Measurements from ENCODE around the gene RHOXF2. TPM values are rescaled to one million over a fixed set of nuclear protein-coding genes. Genes with fewer than 3 reads are reported as not detected.
"Not testable (repeated sequence)": the region's sequence is repeated elsewhere in the genome, so short reads cannot be mapped to it uniquely, and the experiment has no call there.

RHOXF2 gene
- total RNA-seq, result not detected

DNA sequence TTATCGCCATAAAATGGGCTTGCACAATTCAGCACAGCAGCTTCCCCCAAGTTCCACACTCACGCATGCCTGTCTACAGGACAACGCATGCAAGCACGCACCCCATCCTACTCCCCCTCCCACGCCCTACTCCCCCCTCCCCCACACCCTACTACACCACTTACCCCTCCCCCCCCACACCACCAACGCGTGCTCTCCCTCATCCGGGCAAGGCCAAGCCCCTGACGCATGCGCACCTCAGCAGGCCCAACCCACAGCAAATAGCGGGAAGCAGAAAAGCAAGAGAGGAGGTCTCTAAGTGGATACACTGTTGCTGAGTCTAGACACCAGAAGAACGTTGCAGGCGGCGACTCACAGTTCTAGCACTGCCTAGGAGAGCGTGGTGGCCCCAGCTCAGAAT is at the start of gene RHOXF2:
RHOXF2 (plus strand) TSS at position 301 of the 400 bp plus-strand sequence. CDS start 138 bp downstream, outside the sequence.
- H3K4me1 ChIP-seq (ENCODE audit: control insufficient read depth in 1 of 2, low read depth in 2 of 2); H3K9me3 ChIP-seq; H3K27ac ChIP-seq; H3K4me3 ChIP-seq; H3K27me3 ChIP-seq (replicated peaks; ENCODE audit: insufficient read depth); DNase-seq (ENCODE audit: low spot score); ATAC-seq (ENCODE audit: insufficient number of reproducible peaks, low FRiP score, low read depth); H3K36me3 ChIP-seq: not testable (repeated sequence)

DNA sequence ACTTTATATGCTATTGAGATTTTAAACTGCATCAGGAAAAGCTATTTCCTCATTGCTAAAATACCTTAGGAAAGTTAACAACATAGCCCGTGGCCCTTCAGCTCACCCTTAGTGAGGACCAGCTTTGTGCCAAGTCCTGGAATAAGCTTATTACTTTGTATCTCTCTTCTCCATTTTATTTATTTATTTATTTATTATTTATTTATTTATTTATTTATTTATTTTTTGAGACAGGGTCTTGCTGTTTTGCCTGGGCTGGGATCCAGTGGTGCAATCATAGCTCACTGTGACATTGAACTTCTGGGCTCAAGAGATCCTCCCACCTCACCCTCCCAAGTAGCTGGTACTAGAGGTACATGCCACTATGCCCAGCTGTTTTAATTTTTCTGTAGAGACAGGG is 49.0 kb upstream of the RHOXF2 start:
- no peak for DNase-seq (ENCODE audit: low spot score)
- Histone ChIP-seq H3K4me1 (ENCODE audit: control insufficient read depth in 1 of 2, low read depth in 2 of 2) (no peaks in the 10 kb centered on the region), H3K27ac (no peak overlapping the region), H3K9me3 (no peaks in the 10 kb centered on the region), H3K27me3 (replicated peaks; ENCODE audit: insufficient read depth) (no peaks in the 10 kb centered on the region), H3K4me3 (no peak overlapping the region), H3K36me3 (no peaks in the 10 kb centered on the region)
- no peak for ATAC-seq (ENCODE audit: insufficient number of reproducible peaks, low FRiP score, low read depth)
- no peak for TF ChIP-seq CTCF (IDR thresholded peaks at IDR 0.05)

DNA sequence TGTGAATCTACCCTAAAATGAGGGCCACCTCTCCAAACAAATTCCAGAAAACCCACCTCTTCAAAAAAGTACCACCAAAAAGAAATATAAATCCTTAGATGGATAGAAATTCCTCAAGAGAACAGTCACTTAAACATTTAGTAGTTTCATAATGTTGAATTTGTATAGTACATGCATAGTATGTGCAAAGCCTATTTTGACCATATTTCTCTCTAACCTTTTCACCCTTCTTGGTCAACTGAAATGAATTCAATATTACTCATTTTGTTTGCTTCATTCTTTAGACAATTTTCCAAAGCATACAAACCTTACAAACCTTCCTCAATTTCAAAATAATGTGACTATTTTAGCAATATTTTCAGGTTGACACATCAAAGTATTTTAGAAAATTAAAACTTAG is 46.8 kb upstream of the RHOXF2 start:
- Histone ChIP-seq H3K27me3 (replicated peaks; ENCODE audit: insufficient read depth) (no peaks in the 10 kb centered on the region), H3K27ac (no peak overlapping the region), H3K9me3 (no peaks in the 10 kb centered on the region), H3K4me3 (no peak overlapping the region), H3K36me3 (no peaks in the 10 kb centered on the region), H3K4me1 (ENCODE audit: control insufficient read depth in 1 of 2, low read depth in 2 of 2) (no peaks in the 10 kb centered on the region)
- DNase-seq (ENCODE audit: low spot score) (no peak), ATAC-seq (ENCODE audit: insufficient number of reproducible peaks, low FRiP score, low read depth) (no peak)
- no peak for TF ChIP-seq CTCF (IDR thresholded peaks at IDR 0.05)

GRCh38 chrX:120115438-120115963 is 42.9 kb upstream of the RHOXF2 start, which contains the start of gene RHOXF1:
Gene RHOXF1, minus strand, starts transcription at chrX:120115913. Its CDS starts 51 bp downstream, at chrX:120115862.
- Histone ChIP-seq H3K4me1 (ENCODE audit: control insufficient read depth in 1 of 2, low read depth in 2 of 2) (no peaks in the 10 kb centered on the region), H3K36me3 (no peaks in the 10 kb centered on the region), H3K27me3 (replicated peaks; ENCODE audit: insufficient read depth) (no peaks in the 10 kb centered on the region), H3K4me3 (no peak within 1 kb of the TSS), H3K27ac (no peak within 1 kb of the TSS), H3K9me3 (no peaks in the 10 kb centered on the region)
- DNase-seq (ENCODE audit: low spot score) (no peak), ATAC-seq (ENCODE audit: insufficient number of reproducible peaks, low FRiP score, low read depth) (no peak)
- no peak for TF ChIP-seq CTCF (IDR thresholded peaks at IDR 0.05)

DNA sequence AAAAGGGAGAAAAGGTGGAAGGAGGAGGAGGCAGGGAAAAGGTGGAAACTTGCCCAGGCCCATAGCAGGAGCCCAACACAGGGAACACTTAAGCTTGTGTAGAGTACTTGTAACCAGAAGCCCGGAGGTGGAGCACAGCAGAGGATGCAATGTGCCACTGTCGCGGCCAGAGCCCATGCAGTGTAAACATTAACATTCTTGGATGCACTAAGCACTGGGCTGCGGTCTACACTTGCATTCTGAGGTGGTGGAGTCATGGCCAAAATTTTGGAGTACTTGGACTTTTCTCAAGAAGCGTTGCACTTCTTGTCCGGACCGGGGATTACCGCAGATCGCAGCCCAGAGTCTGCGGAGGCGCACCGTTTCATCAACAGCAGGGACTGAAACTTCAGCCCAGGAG is 38.2 kb upstream of the RHOXF2 start:
- H3K4me3 ChIP-seq, result no peak overlapping the region
- ATAC-seq (ENCODE audit: insufficient number of reproducible peaks, low FRiP score, low read depth), result no peak
- TF ChIP-seq CTCF (IDR thresholded peaks at IDR 0.05), result no peak
- no peaks in the 10 kb centered on the region for H3K9me3 ChIP-seq
- DNase-seq (ENCODE audit: low spot score), result no peak
- no peak overlapping the region for H3K27ac ChIP-seq
- no peaks in the 10 kb centered on the region for H3K27me3 ChIP-seq (replicated peaks; ENCODE audit: insufficient read depth)
- no peaks in the 10 kb centered on the region for H3K36me3 ChIP-seq
- H3K4me1 ChIP-seq (ENCODE audit: control insufficient read depth in 1 of 2, low read depth in 2 of 2), result no peaks in the 10 kb centered on the region

DNA sequence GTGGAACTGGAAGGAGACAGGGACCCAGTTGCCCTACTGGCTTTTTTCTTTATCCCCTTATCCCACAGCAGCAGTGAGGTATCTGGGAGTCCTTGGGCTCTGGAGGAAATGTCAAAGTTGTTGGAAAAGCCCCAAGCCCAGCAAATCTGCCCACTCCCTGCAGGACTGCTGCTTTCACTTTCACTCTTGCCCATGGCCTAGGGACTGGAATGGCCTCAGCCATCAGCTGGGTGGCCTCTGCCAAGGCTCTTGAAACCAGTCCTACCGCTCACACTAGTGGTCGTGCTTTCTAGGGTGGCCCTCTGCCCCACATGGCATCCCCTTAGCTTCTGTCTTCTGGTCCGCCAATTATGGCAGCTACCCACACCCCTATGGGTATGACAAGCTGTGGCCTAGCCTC is 33.0 kb upstream of the RHOXF2 start:
- H3K36me3 ChIP-seq, result no peaks in the 10 kb centered on the region
- DNase-seq (ENCODE audit: low spot score) (no peak), ATAC-seq (ENCODE audit: insufficient number of reproducible peaks, low FRiP score, low read depth) (no peak)
- no peak overlapping the region for H3K4me3 ChIP-seq
- H3K4me1 ChIP-seq (ENCODE audit: control insufficient read depth in 1 of 2, low read depth in 2 of 2), result no peaks in the 10 kb centered on the region
- no peak for TF ChIP-seq CTCF (IDR thresholded peaks at IDR 0.05)
- no peaks in the 10 kb centered on the region for H3K9me3 ChIP-seq
- H3K27ac ChIP-seq, result no peak overlapping the region
- H3K27me3 ChIP-seq (replicated peaks; ENCODE audit: insufficient read depth), result no peaks in the 10 kb centered on the region

- H3K9me3 ChIP-seq; H3K36me3 ChIP-seq; H3K4me3 ChIP-seq; ATAC-seq (ENCODE audit: insufficient number of reproducible peaks, low FRiP score, low read depth); H3K27ac ChIP-seq; H3K4me1 ChIP-seq (ENCODE audit: control insufficient read depth in 1 of 2, low read depth in 2 of 2); H3K27me3 ChIP-seq (replicated peaks; ENCODE audit: insufficient read depth); DNase-seq (ENCODE audit: low spot score): not testable (repeated sequence)
These were observed 30.0 kb upstream of the RHOXF2 start for GRCh38 chrX:120128306-120128846.

Measured in thoracic aorta (tissue), 2 donors.